ENCODE results near the gene PCDHA1. TPM values are rescaled to one million over a fixed set of nuclear protein-coding genes. Genes with fewer than 3 reads are reported as not detected.

PCDHA1 gene
- total RNA-seq, 2 donors from 2014 or later = not detected

GRCh38 chr5:141051521-141051866 is 265.6 kb downstream of the PCDHA1 start:
- Mint-ChIP-seq H3K27me3 (peaks cover 44% of the 10 kb centered on the region), H3K36me3 (ENCODE audit: low read depth) (no peaks in the 10 kb centered on the region), H3K4me3 (peak overlapping the region; percentile 13), H3K27ac (no peak overlapping the region), H3K4me1 (no peaks in the 10 kb centered on the region)
- ATAC-seq = no peak
- H3K9me3 ChIP-seq (ENCODE audit: control insufficient read depth, low read length, poor library complexity, severe bottlenecking) = no peaks in the 10 kb centered on the region
- no peak for DNase-seq

Other genes starting within 250 kb of the PCDHA1 start
- gene EIF4EBP3, start 238.5 kb upstream of the PCDHA1 start, total RNA-seq = 10 to 100 TPM in 1 of 2 donors, 1 to 10 TPM in 1; 9.1 to 14.0 TPM
- 10 to 100 TPM; 29.9 to 33.2 TPM for gene SRA1, start 228.7 kb upstream of the PCDHA1 start, total RNA-seq
- 10 to 100 TPM; 47.5 to 59.0 TPM for gene APBB3, start 221.5 kb upstream of the PCDHA1 start, total RNA-seq
- 10 to 100 TPM; 43.2 to 45.0 TPM for gene SLC35A4, start 221.3 kb upstream of the PCDHA1 start, total RNA-seq
- gene CD14, start 153.0 kb upstream of the PCDHA1 start, total RNA-seq = 1 to 10 TPM; 1.4 to 9.2 TPM
- gene TMCO6, start 146.7 kb upstream of the PCDHA1 start, total RNA-seq = 10 to 100 TPM; 18.3 to 23.1 TPM
- 10 to 100 TPM; 40.7 to 46.2 TPM for gene NDUFA2, start 138.5 kb upstream of the PCDHA1 start, total RNA-seq
- gene IK, start 138.3 kb upstream of the PCDHA1 start, total RNA-seq = 100 to 1,000 TPM; 168 to 172 TPM
- 10 to 100 TPM; 34.8 to 36.3 TPM for gene WDR55, start 121.2 kb upstream of the PCDHA1 start, total RNA-seq
- gene DND1, start 112.6 kb upstream of the PCDHA1 start, total RNA-seq = 1 to 10 TPM; 1.2 to 1.9 TPM
- gene HARS1, start 94.8 kb upstream of the PCDHA1 start, total RNA-seq = 10 to 100 TPM; 44.8 to 49.3 TPM
- gene HARS2, start 94.7 kb upstream of the PCDHA1 start, total RNA-seq = 10 to 100 TPM; 33.5 to 34.9 TPM
- 10 to 100 TPM; 40.9 to 41.5 TPM for gene ZMAT2, start 85.7 kb upstream of the PCDHA1 start, total RNA-seq
- gene PCDHA2, start 8.7 kb downstream of the PCDHA1 start, total RNA-seq = not detected
- gene PCDHA3, start 14.9 kb downstream of the PCDHA1 start, total RNA-seq = not detected
- gene PCDHA4, start 20.9 kb downstream of the PCDHA1 start, total RNA-seq = not detected
- gene PCDHA5, start 35.5 kb downstream of the PCDHA1 start, total RNA-seq = not detected
- not detected for gene PCDHA6, start 41.8 kb downstream of the PCDHA1 start, total RNA-seq
- gene PCDHA7, start 48.1 kb downstream of the PCDHA1 start, total RNA-seq = not detected
- not detected for gene PCDHA8, start 55.0 kb downstream of the PCDHA1 start, total RNA-seq
- not detected for gene PCDHA9, start 62.2 kb downstream of the PCDHA1 start, total RNA-seq
- not detected for gene PCDHA10, start 69.8 kb downstream of the PCDHA1 start, total RNA-seq
- not detected for gene PCDHA11, start 82.8 kb downstream of the PCDHA1 start, total RNA-seq
- gene PCDHA12, start 89.2 kb downstream of the PCDHA1 start, total RNA-seq = not detected
- gene PCDHA13, start 96.0 kb downstream of the PCDHA1 start, total RNA-seq = not detected
- not detected for gene PCDHAC1, start 140.2 kb downstream of the PCDHA1 start, total RNA-seq
- not detected for gene PCDHAC2, start 180.3 kb downstream of the PCDHA1 start, total RNA-seq

Measured in T-helper 17 cell (primary cell).